SJCRH30 (cell line): ENCODE results near the gene BICDL1. TPM values are rescaled to one million over a fixed set of nuclear protein-coding genes. Genes with fewer than 3 reads are reported as not detected.
"Not testable (repeated sequence)": the region's sequence is repeated elsewhere in the genome, so short reads cannot be mapped to it uniquely, and the experiment has no call there.

Experiments used
- DNase-seq, 2 experiments: peaks; one replicate each; pipeline ENCODE4 v3.0.0-alpha.2; 2015 to 2020
- H3K27ac ChIP-seq: fragments of 250-450 bp; sonication (Bioruptor Pico); 2 replicates; pipeline ENCODE4 v1.5.1; 2020; ENCODE audit warnings: mild to moderate bottlenecking, moderate library complexity
- H3K27me3 ChIP-seq: fragments of 250-450 bp; sonication (Bioruptor Pico); 2 replicates; pipeline ENCODE4 v1.5.1; 2020; ENCODE audit warnings: mild to moderate bottlenecking, moderate library complexity
- H3K36me3 ChIP-seq: fragments of 250-450 bp; sonication (Bioruptor Pico); 2 replicates; pipeline ENCODE4 v1.5.1; 2020; ENCODE audit warnings: mild to moderate bottlenecking, moderate library complexity
- H3K4me1 ChIP-seq: fragments of 250-450 bp; sonication (Bioruptor Pico); 2 replicates; pipeline ENCODE4 v1.5.1; 2020; ENCODE audit warnings: mild to moderate bottlenecking, moderate library complexity
- H3K4me3 ChIP-seq: fragments of 250-450 bp; sonication (Bioruptor Pico); 2 replicates; pipeline ENCODE4 v1.5.1; 2020; ENCODE audit warnings: mild to moderate bottlenecking, moderate library complexity
- H3K9me3 ChIP-seq: fragments of 250-450 bp; sonication (Bioruptor Pico); replicated peaks from 2 replicates; pipeline ENCODE4 v1.5.1; 2020; ENCODE audit warnings: mild to moderate bottlenecking, moderate library complexity
- total RNA-seq: library from RNA; depleted of rRNA; stranded (reverse); fragments of >200 nt; shearing (Covaris generic); gene quantifications from 2 replicates; pipeline ENCODE4 v1.2.3, GENCODE V29; 2014

BICDL1 gene
- total RNA-seq, 1 experiment from 2014 or later: not detected

GRCh38 chr12:119989731-119990381 is 820 bp downstream of the BICDL1 start:
- no peaks in the 10 kb centered on the region for H3K36me3 ChIP-seq
- H3K27ac ChIP-seq: no peak overlapping the region
- H3K9me3 ChIP-seq: no peaks in the 10 kb centered on the region
- H3K27me3 ChIP-seq: no peaks in the 10 kb centered on the region
- DNase-seq: peak; percentile 73 to 77
- H3K4me3 ChIP-seq: peak overlapping the region; percentile 46
- peaks cover 2% of the 10 kb centered on the region; the same call in 1 of the 2 replicates for H3K4me1 ChIP-seq

- H3K27ac ChIP-seq: no peak overlapping the region
- H3K27me3 ChIP-seq: no peaks in the 10 kb centered on the region
- H3K9me3 ChIP-seq: no peaks in the 10 kb centered on the region
- no peak overlapping the region for H3K4me3 ChIP-seq
- no peak for DNase-seq
- H3K36me3 ChIP-seq: no peaks in the 10 kb centered on the region
- H3K4me1 ChIP-seq: peaks cover 2% of the 10 kb centered on the region; the same call in 1 of the 2 replicates
Measured at GRCh38 chr12:119990382-119990874, 1.4 kb downstream of the BICDL1 start.

GRCh38 chr12:119992129-119992705 is 3.2 kb downstream of the BICDL1 start:
- Histone ChIP-seq H3K9me3 (no peaks in the 10 kb centered on the region), H3K4me3 (no peak overlapping the region), H3K36me3 (no peaks in the 10 kb centered on the region), H3K4me1 (peaks cover 2% of the 10 kb centered on the region; the same call in 1 of the 2 replicates), H3K27ac (no peak overlapping the region), H3K27me3 (no peaks in the 10 kb centered on the region)
- no peak for DNase-seq

GRCh38 chr12:119994892-119995658 is 6.0 kb downstream of the BICDL1 start:
- H3K4me3 ChIP-seq: no peak overlapping the region
- DNase-seq: peak; percentile 17 to 45
- H3K4me1 ChIP-seq: no peaks in the 10 kb centered on the region; the same call in 1 of the 2 replicates
- H3K9me3 ChIP-seq: no peaks in the 10 kb centered on the region
- no peaks in the 10 kb centered on the region for H3K36me3 ChIP-seq
- H3K27ac ChIP-seq: no peak overlapping the region
- no peaks in the 10 kb centered on the region for H3K27me3 ChIP-seq

GRCh38 chr12:119996417-119996816 is 7.4 kb downstream of the BICDL1 start:
- Histone ChIP-seq H3K36me3 (no peaks in the 10 kb centered on the region), H3K27ac (no peak overlapping the region), H3K27me3 (0 out of 2 replicates have a peak, but pooled peaks cover 4% of the 10 kb centered on the region), H3K4me3 (no peak overlapping the region), H3K9me3 (no peaks in the 10 kb centered on the region), H3K4me1 (no peaks in the 10 kb centered on the region)
- no peak for DNase-seq

- Histone ChIP-seq H3K4me3 (no peak overlapping the region), H3K27me3 (0 out of 2 replicates have a peak, but pooled peaks cover 4% of the 10 kb centered on the region), H3K9me3 (no peaks in the 10 kb centered on the region), H3K36me3 (no peaks in the 10 kb centered on the region), H3K27ac (no peak overlapping the region), H3K4me1 (no peaks in the 10 kb centered on the region)
- no peak for DNase-seq
Measured at GRCh38 chr12:119998471-119999245, 9.6 kb downstream of the BICDL1 start.

GRCh38 chr12:120000556-120000955 is 11.5 kb downstream of the BICDL1 start:
- Histone ChIP-seq H3K4me1 (no peaks in the 10 kb centered on the region), H3K27me3 (0 out of 2 replicates have a peak, but pooled peaks cover 4% of the 10 kb centered on the region), H3K4me3 (no peak overlapping the region), H3K9me3 (no peaks in the 10 kb centered on the region), H3K27ac (no peak overlapping the region), H3K36me3 (no peaks in the 10 kb centered on the region)
- no peak for DNase-seq

- Histone ChIP-seq H3K4me3 (no peak overlapping the region), H3K4me1 (no peaks in the 10 kb centered on the region), H3K9me3 (no peaks in the 10 kb centered on the region), H3K36me3 (no peaks in the 10 kb centered on the region), H3K27me3 (no peaks in the 10 kb centered on the region), H3K27ac (no peak overlapping the region)
- no peak for DNase-seq
Measured at GRCh38 chr12:120006258-120006975, 17.4 kb downstream of the BICDL1 start.

GRCh38 chr12:120007272-120007671 is 18.2 kb downstream of the BICDL1 start:
- no peak overlapping the region for H3K4me3 ChIP-seq
- H3K4me1 ChIP-seq: no peaks in the 10 kb centered on the region
- no peaks in the 10 kb centered on the region for H3K9me3 ChIP-seq
- no peaks in the 10 kb centered on the region for H3K27me3 ChIP-seq
- no peak overlapping the region for H3K27ac ChIP-seq
- H3K36me3 ChIP-seq: no peaks in the 10 kb centered on the region
- no peak for DNase-seq

- Histone ChIP-seq H3K4me1 (no peaks in the 10 kb centered on the region), H3K36me3 (no peaks in the 10 kb centered on the region), H3K27ac (no peak overlapping the region), H3K27me3 (no peaks in the 10 kb centered on the region), H3K4me3 (no peak overlapping the region), H3K9me3 (no peaks in the 10 kb centered on the region)
- no peak for DNase-seq
Measured at GRCh38 chr12:120010661-120011230, 21.7 kb downstream of the BICDL1 start.

GRCh38 chr12:120012067-120012621 is 23.1 kb downstream of the BICDL1 start:
- Histone ChIP-seq H3K27me3 (0 out of 2 replicates have a peak, but pooled peaks cover 3% of the 10 kb centered on the region), H3K36me3 (no peaks in the 10 kb centered on the region), H3K27ac (no peak overlapping the region), H3K4me3 (no peak overlapping the region), H3K9me3 (no peaks in the 10 kb centered on the region), H3K4me1 (no peaks in the 10 kb centered on the region)
- DNase-seq: no peak

- no peaks in the 10 kb centered on the region for H3K4me1 ChIP-seq
- 0 out of 2 replicates have a peak, but pooled peaks cover 3% of the 10 kb centered on the region for H3K27me3 ChIP-seq
- no peaks in the 10 kb centered on the region for H3K9me3 ChIP-seq
- no peaks in the 10 kb centered on the region for H3K36me3 ChIP-seq
- DNase-seq: no peak
- H3K4me3 ChIP-seq: no peak overlapping the region
- no peak overlapping the region for H3K27ac ChIP-seq
Measured at GRCh38 chr12:120013659-120014380, 24.8 kb downstream of the BICDL1 start.

GRCh38 chr12:120014381-120014735 is 25.3 kb downstream of the BICDL1 start:
- not testable (repeated sequence) for DNase-seq, H3K9me3 ChIP-seq, H3K27me3 ChIP-seq, H3K36me3 ChIP-seq, H3K4me3 ChIP-seq, H3K27ac ChIP-seq, H3K4me1 ChIP-seq
